ENCODE data around the gene INTS4.

GRCh38 chr11:77883775-77884174 is 110.7 kb downstream of the INTS4 start:
- TF ChIP-seq CTCF (IDR thresholded peaks at IDR 0.05) (no peak), POLR2AphosphoS5 (IDR thresholded peaks at IDR 0.05) (no peak), EP300 (IDR thresholded peaks at IDR 0.05) (no peak), POLR2A (IDR thresholded peaks at IDR 0.05) (no peak)
